AG04449 (cell line): ENCODE results near the gene SYNRG.

ENCODE experiments used
- CTCF ChIA-PET: fragments of 350-600 bp; formaldehyde crosslinking; extraction: SDS; loops from one replicate; lab custom pipeline; 2021; ENCODE audit warnings: antibody characterized with exemption; lab: Yijun Ruan, JAX
- POLR2A ChIA-PET: fragments of 400-600, 350-600 bp; formaldehyde crosslinking; extraction: SDS; loops from one replicate; lab custom pipeline; 2020; ENCODE audit warnings: antibody characterized with exemption, inconsistent platforms; lab: Yijun Ruan, JAX
- DNase-seq: peaks from one replicate; pipeline ENCODE4 v3.0.0-alpha.2; 2010; ENCODE audit warnings: low read depth, low spot score
- H3K4me3 ChIP-seq: 2 replicates; pipeline ENCODE4 v1.5.1; 2011; ENCODE audit warnings: low read depth, mild to moderate bottlenecking, control low read depth, low read length
- TF ChIP-seq, protein P1 (sequence below): IDR thresholded peaks from one replicate; pipeline ENCODE4 v1.5.1; 2011; ENCODE audit warnings: mild to moderate bottlenecking, moderate library complexity, low read length, control low read depth, inconsistent platforms; ENCODE audit not compliant: insufficient read depth; ENCODE audit errors: missing control alignments

SYNRG gene

DNA sequence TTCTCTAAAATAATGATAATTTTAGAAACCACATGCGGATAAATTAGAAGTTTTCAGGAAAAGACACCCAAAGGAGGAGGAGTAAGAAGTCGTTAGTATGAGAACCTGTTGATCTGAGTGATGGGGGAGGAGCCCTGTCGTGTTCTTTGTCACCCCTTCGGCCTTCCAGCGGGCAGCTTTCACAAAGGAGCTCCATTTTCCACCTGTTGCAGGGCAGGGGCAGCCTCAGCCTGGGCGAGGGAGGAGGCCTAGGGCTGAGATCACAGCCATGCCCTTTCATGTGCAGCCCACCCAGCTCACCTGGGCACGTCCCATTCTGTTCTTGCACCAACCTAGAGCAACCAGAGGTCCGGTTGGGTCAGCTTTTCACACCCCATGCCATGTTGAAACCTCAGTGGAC is 114.2 kb downstream of the SYNRG start:
- ChIA-PET CTCF (interaction anchor here (1.1 to 1.6 kb wide), 5 partner anchors 9 to 57 kb away, joined by 3 to 5 read pairs (median 4); no protein-coding TSS in a partner anchor), POLR2A (interaction anchor here (1.1 kb wide), 1 partner anchor 81 kb away, joined by 3 read pairs; no protein-coding TSS in a partner anchor)
- no peak for DNase-seq
- H3K4me3 ChIP-seq = no peak overlapping the region
- TF ChIP-seq, protein P1, sequence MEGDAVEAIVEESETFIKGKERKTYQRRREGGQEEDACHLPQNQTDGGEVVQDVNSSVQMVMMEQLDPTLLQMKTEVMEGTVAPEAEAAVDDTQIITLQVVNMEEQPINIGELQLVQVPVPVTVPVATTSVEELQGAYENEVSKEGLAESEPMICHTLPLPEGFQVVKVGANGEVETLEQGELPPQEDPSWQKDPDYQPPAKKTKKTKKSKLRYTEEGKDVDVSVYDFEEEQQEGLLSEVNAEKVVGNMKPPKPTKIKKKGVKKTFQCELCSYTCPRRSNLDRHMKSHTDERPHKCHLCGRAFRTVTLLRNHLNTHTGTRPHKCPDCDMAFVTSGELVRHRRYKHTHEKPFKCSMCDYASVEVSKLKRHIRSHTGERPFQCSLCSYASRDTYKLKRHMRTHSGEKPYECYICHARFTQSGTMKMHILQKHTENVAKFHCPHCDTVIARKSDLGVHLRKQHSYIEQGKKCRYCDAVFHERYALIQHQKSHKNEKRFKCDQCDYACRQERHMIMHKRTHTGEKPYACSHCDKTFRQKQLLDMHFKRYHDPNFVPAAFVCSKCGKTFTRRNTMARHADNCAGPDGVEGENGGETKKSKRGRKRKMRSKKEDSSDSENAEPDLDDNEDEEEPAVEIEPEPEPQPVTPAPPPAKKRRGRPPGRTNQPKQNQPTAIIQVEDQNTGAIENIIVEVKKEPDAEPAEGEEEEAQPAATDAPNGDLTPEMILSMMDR = no peak

DNA sequence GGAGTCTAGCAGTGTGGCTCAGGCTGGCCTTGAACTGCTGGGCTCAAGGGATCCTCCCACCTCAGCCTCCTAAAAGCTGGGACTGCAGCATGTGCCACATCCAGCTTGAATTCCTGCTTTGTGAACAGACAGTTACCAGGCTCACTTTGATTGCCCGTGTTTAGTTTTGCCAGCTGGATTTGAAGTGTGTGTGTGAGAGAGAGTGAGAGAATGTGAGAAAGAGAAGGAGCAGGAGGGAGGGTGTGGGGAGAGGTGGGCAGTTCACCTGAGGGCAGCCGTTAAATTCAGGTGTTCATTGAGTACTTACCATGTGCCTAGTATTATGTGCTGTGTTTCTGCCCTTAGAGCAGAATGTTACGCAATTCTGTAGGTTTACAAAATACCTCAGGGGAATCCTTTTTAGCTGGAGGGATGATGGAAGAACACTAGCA is 114.8 kb downstream of the SYNRG start:
- TF ChIP-seq, protein P1 = no peak
- CTCF ChIA-PET = interaction anchor here (1.1 to 1.6 kb wide), 5 partner anchors 10 to 56 kb away, joined by 3 to 5 read pairs (median 4); no protein-coding TSS in a partner anchor

DNA sequence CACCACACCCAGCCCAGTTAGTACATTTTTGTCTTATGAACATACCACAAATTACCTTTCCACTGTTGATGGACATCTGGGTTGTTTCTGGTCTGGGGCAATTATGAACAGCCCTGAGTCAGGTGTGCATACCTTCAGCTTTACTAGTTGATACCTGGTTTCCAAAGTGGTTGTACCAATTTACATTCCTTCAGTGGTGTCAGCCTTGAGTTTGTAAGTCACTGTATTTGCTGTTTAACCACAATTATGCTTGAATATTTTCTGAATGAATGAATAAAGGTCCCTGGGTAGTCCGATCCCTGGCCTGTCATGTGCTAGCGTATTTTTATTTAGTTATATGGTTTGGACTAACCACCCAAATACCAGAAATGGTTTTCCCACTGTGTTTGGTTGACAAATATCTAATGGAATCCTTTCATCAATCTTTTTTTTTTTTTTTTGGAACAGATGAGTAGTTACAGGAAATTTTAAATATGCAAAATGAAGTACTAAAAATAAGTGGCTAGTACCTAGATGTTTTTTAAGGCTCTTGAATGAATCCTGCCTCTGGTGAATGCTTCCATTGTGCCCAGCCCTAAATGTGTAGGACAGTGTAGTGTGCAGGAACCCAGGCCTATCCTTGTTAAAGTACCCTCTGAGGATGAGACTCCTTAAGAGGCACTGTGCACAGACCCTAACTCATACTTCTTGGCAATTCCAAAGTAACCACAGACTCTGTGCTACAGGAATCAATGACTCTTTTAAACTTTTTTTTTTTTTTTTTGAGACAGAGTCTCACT is 115.8 kb downstream of the SYNRG start:
- DNase-seq = peak; percentile 94
- no peak overlapping the region for H3K4me3 ChIP-seq
- TF ChIP-seq, protein P1 = no peak
- ChIA-PET POLR2A (interaction anchor here (1.2 kb wide), 1 partner anchor 9 kb away, joined by 3 read pairs; no protein-coding TSS in a partner anchor), CTCF (interaction anchor here (1.3 to 1.4 kb wide), 2 partner anchors 11 to 13 kb away, joined by 3 to 4 read pairs; no protein-coding TSS in a partner anchor)

More for the DNA sequence above, 114.8 kb downstream of the SYNRG start:
- no peak overlapping the region for H3K4me3 ChIP-seq
- POLR2A ChIA-PET = interaction anchor here (1.1 to 1.2 kb wide), 2 partner anchors 8 to 81 kb away, joined by 3 read pairs; no protein-coding TSS in a partner anchor
- DNase-seq = no peak

DNA sequence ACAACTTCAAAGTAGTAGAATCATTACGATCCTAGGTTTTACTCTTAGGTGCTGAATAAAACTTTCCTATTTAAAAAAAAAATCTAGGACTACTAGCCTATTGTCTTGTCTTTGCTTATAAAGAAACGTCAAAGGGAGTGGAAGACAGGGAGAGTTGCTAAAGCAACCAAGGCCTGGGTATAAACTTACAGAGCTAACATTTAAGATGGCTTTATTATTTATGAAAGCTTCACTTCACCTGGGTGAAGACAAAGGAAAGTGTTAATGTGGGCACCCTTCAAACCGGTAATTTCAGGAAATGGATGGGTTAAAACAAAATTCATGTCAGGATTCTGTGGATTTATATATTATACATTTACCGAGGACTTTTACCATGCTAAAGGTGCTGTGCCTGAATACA is 117.1 kb downstream of the SYNRG start:
- ChIA-PET CTCF (interaction anchor here (2.0 kb wide), 1 partner anchor 117 kb away, joined by 6 read pairs; the partner anchor contains the start of gene SYNRG), POLR2A (no interaction called here)
- no peak for DNase-seq
- TF ChIP-seq, protein P1 = no peak
- peak overlapping the region; percentile 89 for H3K4me3 ChIP-seq

DNA sequence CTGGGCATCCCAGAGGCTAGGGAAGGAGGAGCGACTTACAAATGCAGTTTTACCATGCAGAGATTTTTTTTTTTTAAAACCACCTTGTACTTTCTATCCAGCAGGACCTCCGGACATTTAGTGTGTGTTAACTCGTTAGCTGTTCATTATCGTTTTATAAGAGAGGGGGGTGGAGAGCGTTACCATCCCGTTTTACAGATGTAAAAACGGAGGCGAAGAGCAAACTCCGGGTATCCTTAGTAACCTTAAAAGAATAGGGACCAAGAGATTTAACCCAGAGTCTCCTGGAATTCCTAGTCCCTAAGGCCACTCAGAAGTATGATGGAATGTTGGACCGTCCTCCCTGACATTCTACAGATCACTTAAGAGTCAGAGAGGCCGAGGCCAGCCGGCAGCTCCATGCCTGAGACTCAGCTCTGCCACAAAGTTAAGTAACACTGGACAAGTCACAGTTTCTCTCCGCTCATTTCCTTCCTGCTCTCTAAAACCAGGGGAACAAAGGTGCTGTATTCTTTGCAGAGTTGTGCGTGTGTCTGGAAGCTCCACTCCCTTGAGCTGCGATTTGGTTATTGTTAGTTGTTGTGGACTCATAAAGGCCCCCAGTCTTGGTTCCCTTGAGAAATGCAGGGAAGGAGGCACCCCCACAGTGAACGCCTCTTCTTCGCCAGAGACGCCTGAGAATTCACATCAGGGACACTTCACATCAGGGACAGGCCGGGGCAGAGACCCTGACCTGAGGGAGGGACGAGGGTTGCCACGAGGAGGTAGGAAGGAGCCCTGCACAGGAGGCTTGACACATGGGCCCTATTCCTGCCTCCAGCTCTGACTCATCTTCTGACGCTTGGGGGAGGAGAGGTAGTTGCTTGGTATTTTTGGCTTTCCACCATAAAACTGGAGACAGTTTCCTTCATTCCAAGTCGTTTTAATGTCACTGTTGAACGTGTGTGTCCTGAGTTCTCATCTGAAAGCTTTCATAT is 118.3 kb downstream of the SYNRG start:
- no peak for DNase-seq
- POLR2A ChIA-PET = interaction anchor here (0.5 to 1.3 kb wide), 4 partner anchors 14 to 158 kb away, joined by 3 to 7 read pairs (median 4); no protein-coding TSS in a partner anchor
- CTCF ChIA-PET = interaction anchor here (1.2 to 2.0 kb wide), 3 partner anchors 16 to 119 kb away, joined by 3 to 6 read pairs (median 4); partner anchors contain the start of gene SYNRG
- TF ChIP-seq, protein P1 = peak; percentile 7
- H3K4me3 ChIP-seq = peak overlapping the region; percentile 89
